Spleen (tissue), 11 donors: ENCODE results near the gene KCNC1. TPM values are rescaled to one million over a fixed set of nuclear protein-coding genes. Genes with fewer than 3 reads are reported as not detected.

Experiments used
- DNase-seq: peaks from one replicate; pipeline ENCODE4 v3.0.0-alpha.2; 2020
- H3K27ac ChIP-seq, 8 donors: fragments of 200-600 bp; sonication (generic) in 7 of 8; 1 replicate in 4 of 8; 2 replicates in 4 of 8; pipeline versions ENCODE4 v1.5.0 to v1.8.0; 2016 to 2021; ENCODE audit warnings: inconsistent platforms in 4 of 8, mild to moderate bottlenecking in 4 of 8, moderate library complexity in 1 of 8
- H3K27me3 ChIP-seq, 7 donors: fragments of 200-600 bp; sonication (generic) in 6 of 7; replicated peaks in 1 of 7; 1 replicate in 4 of 7; 2 replicates in 3 of 7; pipeline versions ENCODE4 v1.5.0 to v1.8.0; 2016 to 2021; ENCODE audit warnings: inconsistent platforms in 3 of 7, mild to moderate bottlenecking in 1 of 7
- H3K36me3 ChIP-seq, 6 donors: fragments of 200-600 bp; sonication (generic) in 5 of 6; 1 replicate in 4 of 6; 2 replicates in 2 of 6; pipeline versions ENCODE4 v1.5.0 to v1.8.0; 2016 to 2021; ENCODE audit warnings: inconsistent platforms in 2 of 6
- H3K4me1 ChIP-seq, 6 donors: fragments of 200-600 bp; sonication (generic) in 5 of 6; 1 replicate in 3 of 6; 2 replicates in 3 of 6; pipeline versions ENCODE4 v1.5.0 to v1.8.0; 2016 to 2021; ENCODE audit warnings: inconsistent platforms in 3 of 6
- H3K4me3 ChIP-seq, 8 donors: fragments of 200-600 bp; sonication (generic) in 7 of 8; 1 replicate in 4 of 8; 2 replicates in 4 of 8; pipeline versions ENCODE4 v1.5.0 to v1.8.0; 2016 to 2021; ENCODE audit warnings: inconsistent platforms in 4 of 8, mild to moderate bottlenecking in 4 of 8, moderate library complexity in 2 of 8
- H3K9me3 ChIP-seq, 8 donors: fragments of 200-600 bp; sonication (generic) in 7 of 8; 1 replicate in 4 of 8; 2 replicates in 4 of 8; pipeline versions ENCODE4 v1.5.0 to v1.8.0; 2016 to 2021; ENCODE audit warnings: inconsistent platforms in 4 of 8
- CTCF ChIP-seq, 11 experiments: fragments of 200-600 bp in 7 of 11; fragments of 450-650 bp in 4 of 11; sonication (generic) in 4 of 11; IDR thresholded peaks in 8 of 11; conservative IDR thresholded peaks in 3 of 11; 1 replicate in 7 of 11; 2 replicates in 4 of 11; pipeline versions ENCODE4 v1.4.0 to v1.8.0; 2016 to 2021; ENCODE audit warnings: antibody characterized with exemption in 11 of 11, inconsistent platforms in 4 of 11, mild to moderate bottlenecking in 1 of 11
- POLR2A ChIP-seq, 3 donors: fragments of 450-650 bp; IDR thresholded peaks; one replicate each; pipeline ENCODE4 v1.5.1; 2017; ENCODE audit warnings: antibody characterized with exemption in 3 of 3, mild to moderate bottlenecking in 1 of 3
- POLR2AphosphoS5 ChIP-seq, 3 donors: sonication (generic); formaldehyde crosslinking; IDR thresholded peaks; one replicate each; pipeline ENCODE4 v1.5.1; 2017; ENCODE audit warnings: antibody characterized with exemption in 3 of 3
- whole genome bisulfite sequencing, 5 donors: extraction: QIAGEN DNeasy Blood & Tissue Kit in 3 of 5; methylation state at CpG; one replicate each; pipeline versions ENCODE4 v1.1.5 to v1.1.7; 2013 to 2018; 5-methylcytosine and 5-hydroxymethylcytosine counted together
- intact Hi-C: fragments of 100-400 bp; cut with DNase I; formaldehyde crosslinking; loops from one replicate; pipeline ENCODE4 v1.15.0; 2023; ENCODE audit warnings: low total_unique reads
- polyA plus RNA-seq, 3 donors: library from polyadenylated mRNA; stranded (reverse); fragments of 200-250 nt; gene quantifications; one replicate each; pipeline ENCODE4 v1.2.1, GENCODE V29; 2013
- total RNA-seq, 7 donors: library from RNA; depleted of rRNA in 3 of 7; stranded (reverse); fragments of >200 nt in 3 of 7; fragmentation: NEBNext Ultra II Directional in 4 of 7; extraction: Animal tissue kit (Norgen Biotek cat#: 25700) in 4 of 7; gene quantifications; one replicate each; pipeline versions ENCODE4 v1.1.0 to v1.2.1, GENCODE V29; 2016 to 2021
- donor health status: healthy with polysubstance abuse.
- donor health status: DM: no; HTN: no; CAD: no; lungs with moderate emphysema.
- donor health status: DM: no; HTN: no; CAD: no.
- donor health status: Bipolar disorder and iron deficiency.
- donor health status: healthy.
- donor health status: DM: no; HTN: no; CAD: no.
- donor health status: DM: yes; HTN: yes; CAD: no.

KCNC1 gene
- total and polyA plus RNA-seq, 10 donors: not detected

GRCh38 chr11:17725174-17725573 lies 9.4 kb upstream of the KCNC1 start:
- H3K27ac ChIP-seq: no peak overlapping the region
- peaks cover 0 to 23% (median 17%) of the 10 kb centered on the region in 6 donors for H3K4me1 ChIP-seq
- intact Hi-C loops: loop anchor here (10.0 kb wide), 2 partner anchors 120 to 250 kb away; no protein-coding TSS in a partner anchor
- no peak for DNase-seq
- 51 to 72% (median 66%) methylated on average over 2 of the region's 2 CpGs for WGBS, 5 donors
- TF ChIP-seq CTCF (IDR thresholded peaks at IDR 0.05 in 8 of 11, conservative IDR thresholded peaks at IDR 0.05 in 3 of 11) (no peak), POLR2A (IDR thresholded peaks at IDR 0.05) (no peak), POLR2AphosphoS5 (IDR thresholded peaks at IDR 0.05) (no peak)
- peaks cover 3 to 76% (median 27%) of the 10 kb centered on the region in 7 donors for H3K27me3 ChIP-seq
- no peaks in the 10 kb centered on the region for H3K9me3 ChIP-seq
- H3K36me3 ChIP-seq: no peaks in the 10 kb centered on the region
- H3K4me3 ChIP-seq: no peak overlapping the region

GRCh38 chr11:17730137-17730536 lies 4.4 kb upstream of the KCNC1 start:
- TF ChIP-seq POLR2A (IDR thresholded peaks at IDR 0.05) (no peak), CTCF (IDR thresholded peaks at IDR 0.05 in 8 of 11, conservative IDR thresholded peaks at IDR 0.05 in 3 of 11) (no peak), POLR2AphosphoS5 (IDR thresholded peaks at IDR 0.05) (no peak)
- Histone ChIP-seq H3K9me3 (no peaks in the 10 kb centered on the region), H3K4me1 (peaks cover 0 to 9% (median 8%) of the 10 kb centered on the region in 6 donors), H3K27ac (no peak overlapping the region), H3K27me3 (peaks cover 0 to 74% (median 22%) of the 10 kb centered on the region in 7 donors), H3K36me3 (no peaks in the 10 kb centered on the region), H3K4me3 (no peak overlapping the region)
- WGBS, 5 donors: 52 to 59% (median 55%) methylated on average over 2 of the region's 2 CpGs
- intact Hi-C loops: no loop called here
- no peak for DNase-seq

- TF ChIP-seq POLR2A (IDR thresholded peaks at IDR 0.05): no peak
- TF ChIP-seq CTCF (IDR thresholded peaks at IDR 0.05 in 8 of 11, conservative IDR thresholded peaks at IDR 0.05 in 3 of 11): peak; percentile 44 to 83 (median 72)
- no peak for TF ChIP-seq POLR2AphosphoS5 (IDR thresholded peaks at IDR 0.05)
- DNase-seq: peak; percentile 84
- Histone ChIP-seq H3K4me3 (no peak overlapping the region), H3K27me3 (peaks cover 2 to 75% (median 29%) of the 10 kb centered on the region in 7 donors), H3K9me3 (peaks cover 0 to 2% (median 0%) of the 10 kb centered on the region in 8 donors), H3K36me3 (no peaks in the 10 kb centered on the region), H3K27ac (no peak overlapping the region), H3K4me1 (peaks cover 0 to 16% (median 12%) of the 10 kb centered on the region in 6 donors)
- WGBS, 5 donors: 14 to 22% (median 18%) methylated on average over 8 to 9 of the region's 9 CpGs
- intact Hi-C loops: no loop called here
Observed at GRCh38 chr11:17730608-17731462, 3.7 kb upstream of the KCNC1 start.

- intact Hi-C loops: no loop called here
- 76 to 90% (median 88%) methylated on average over 4 of the region's 4 CpGs for WGBS, 5 donors
- no peaks in the 10 kb centered on the region for H3K36me3 ChIP-seq
- peaks cover 0 to 23% (median 12%) of the 10 kb centered on the region in 6 donors for H3K4me1 ChIP-seq
- peaks cover 0 to 7% (median 0%) of the 10 kb centered on the region in 8 donors for H3K9me3 ChIP-seq
- no peak overlapping the region for H3K27ac ChIP-seq
- no peak overlapping the region for H3K4me3 ChIP-seq
- H3K27me3 ChIP-seq: peaks cover 3 to 89% (median 52%) of the 10 kb centered on the region in 7 donors
- no peak for DNase-seq
- no peak for TF ChIP-seq POLR2A (IDR thresholded peaks at IDR 0.05)
- TF ChIP-seq POLR2AphosphoS5 (IDR thresholded peaks at IDR 0.05): no peak
- TF ChIP-seq CTCF (IDR thresholded peaks at IDR 0.05 in 8 of 11, conservative IDR thresholded peaks at IDR 0.05 in 3 of 11): no peak
Observed at GRCh38 chr11:17733261-17733660, 1.3 kb upstream of the KCNC1 start.
